ENCODE measurements around the gene NHLRC4.

The NHLRC4 gene

GRCh38 chr16:554640-555365 is 12.0 kb upstream of the NHLRC4 start:
- DNase-seq, result no peak

- DNase-seq, result no peak
These were observed 11.0 kb upstream of the NHLRC4 start for GRCh38 chr16:555528-556473.

GRCh38 chr16:556474-557173 is 10.2 kb upstream of the NHLRC4 start:
- no peak for DNase-seq

GRCh38 chr16:557463-558297 is 9.1 kb upstream of the NHLRC4 start:
- no peak for DNase-seq

GRCh38 chr16:558298-559020 is 8.3 kb upstream of the NHLRC4 start:
- DNase-seq, result no peak

- DNase-seq, result no peak
These were observed 7.8 kb upstream of the NHLRC4 start for GRCh38 chr16:559021-559380.

- DNase-seq, result no peak
These were observed 7.2 kb upstream of the NHLRC4 start for GRCh38 chr16:559411-560203.

- DNase-seq, result no peak
These were observed 6.6 kb upstream of the NHLRC4 start, which contains the start of gene PRR35 for GRCh38 chr16:560204-560700. Gene PRR35, plus strand, starts transcription at chr16:560394. Its CDS starts 2,901 bp downstream, at chr16:563295.

GRCh38 chr16:560701-561412 is 5.9 kb upstream of the NHLRC4 start:
- no peak for DNase-seq

GRCh38 chr16:561413-561794 is 5.4 kb upstream of the NHLRC4 start:
- no peak for DNase-seq

GRCh38 chr16:561957-562938 is 4.6 kb upstream of the NHLRC4 start:
- no peak for DNase-seq

- no peak for DNase-seq
These were observed 3.6 kb upstream of the NHLRC4 start for GRCh38 chr16:563072-563644.

- no peak for DNase-seq
These were observed 2.0 kb upstream of the NHLRC4 start for GRCh38 chr16:564690-565418.

- no peak for DNase-seq
These were observed 1.1 kb upstream of the NHLRC4 start for GRCh38 chr16:565419-566330.

- no peak for DNase-seq
These were observed 810 bp downstream of the NHLRC4 start for GRCh38 chr16:567373-568256.
